Esophagus muscularis mucosa (tissue), 3 donors: ENCODE data around the gene CHN1.

Experiments used
- POLR2AphosphoS5 ChIP-seq, 2 donors: sonication (generic); formaldehyde crosslinking; IDR thresholded peaks; one replicate each; pipeline ENCODE4 v1.6.1; 2017; ENCODE audit warnings: antibody characterized with exemption in 2 of 2
- TF ChIP-seq, protein P1 (sequence below), 3 experiments: fragments of 200-600 bp in 2 of 3; fragments of 450-650 bp in 1 of 3; sonication (generic) in 2 of 3; IDR thresholded peaks; one replicate each; pipeline ENCODE4 v1.5.1; 2017 to 2019; ENCODE audit warnings: antibody characterized with exemption in 3 of 3, mild to moderate bottlenecking in 2 of 3, moderate library complexity in 1 of 3

DNA sequence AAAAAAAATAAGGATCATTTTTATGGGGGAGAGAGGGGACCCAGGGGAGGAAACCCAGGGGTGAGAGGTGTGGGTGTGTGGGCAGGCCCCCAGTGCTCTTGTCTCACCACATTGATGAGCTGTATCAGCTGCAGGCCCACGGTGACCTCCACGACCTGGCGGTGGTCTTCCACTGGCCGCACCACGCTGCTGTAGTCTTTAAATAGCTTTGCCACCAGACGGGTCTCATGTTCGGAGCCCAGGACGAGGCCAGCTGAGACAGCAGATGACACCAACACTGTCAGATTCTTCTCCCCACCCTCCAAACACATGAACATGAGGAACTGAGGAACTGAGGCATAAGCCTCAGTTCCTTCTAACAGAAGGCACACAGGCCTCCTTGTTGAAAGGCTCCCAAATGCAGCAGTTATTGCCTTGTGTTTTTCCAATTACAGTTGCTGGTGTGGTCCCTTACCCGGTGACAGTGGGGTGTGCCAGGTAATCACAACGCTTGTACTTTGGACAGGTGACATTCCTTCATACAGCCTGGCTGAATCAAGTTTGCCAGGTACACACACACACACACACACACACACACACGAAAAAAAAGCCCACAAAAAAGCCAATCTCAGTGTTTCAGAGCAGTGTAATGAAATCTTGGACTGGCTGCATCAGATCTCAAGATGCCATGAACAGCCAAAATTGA, 245.7 kb downstream of the CHN1 start:
- TF ChIP-seq, protein P1, sequence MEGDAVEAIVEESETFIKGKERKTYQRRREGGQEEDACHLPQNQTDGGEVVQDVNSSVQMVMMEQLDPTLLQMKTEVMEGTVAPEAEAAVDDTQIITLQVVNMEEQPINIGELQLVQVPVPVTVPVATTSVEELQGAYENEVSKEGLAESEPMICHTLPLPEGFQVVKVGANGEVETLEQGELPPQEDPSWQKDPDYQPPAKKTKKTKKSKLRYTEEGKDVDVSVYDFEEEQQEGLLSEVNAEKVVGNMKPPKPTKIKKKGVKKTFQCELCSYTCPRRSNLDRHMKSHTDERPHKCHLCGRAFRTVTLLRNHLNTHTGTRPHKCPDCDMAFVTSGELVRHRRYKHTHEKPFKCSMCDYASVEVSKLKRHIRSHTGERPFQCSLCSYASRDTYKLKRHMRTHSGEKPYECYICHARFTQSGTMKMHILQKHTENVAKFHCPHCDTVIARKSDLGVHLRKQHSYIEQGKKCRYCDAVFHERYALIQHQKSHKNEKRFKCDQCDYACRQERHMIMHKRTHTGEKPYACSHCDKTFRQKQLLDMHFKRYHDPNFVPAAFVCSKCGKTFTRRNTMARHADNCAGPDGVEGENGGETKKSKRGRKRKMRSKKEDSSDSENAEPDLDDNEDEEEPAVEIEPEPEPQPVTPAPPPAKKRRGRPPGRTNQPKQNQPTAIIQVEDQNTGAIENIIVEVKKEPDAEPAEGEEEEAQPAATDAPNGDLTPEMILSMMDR (IDR thresholded peaks at IDR 0.05), result no peak
- TF ChIP-seq POLR2AphosphoS5 (IDR thresholded peaks at IDR 0.05), result no peak
